Mammary epithelial cell (primary cell): Measurements from ENCODE around the gene RNF157.

Source experiments
- EZH2 ChIP-seq: IDR thresholded peaks from 2 replicates; pipeline ENCODE4 v1.6.1; 2012; ENCODE audit warnings: low read length, inconsistent platforms, borderline replicate concordance
- TF ChIP-seq, protein P1 (sequence below), 2 donors: IDR thresholded peaks in 1 of 2; conservative IDR thresholded peaks in 1 of 2; 2 replicates each; pipeline ENCODE4 v1.5.1; 2011 to 2012; ENCODE audit warnings: inconsistent platforms in 2 of 2, low read length in 2 of 2, mild to moderate bottlenecking in 2 of 2, control low read depth in 1 of 2, low read depth in 1 of 2; ENCODE audit not compliant: insufficient read depth in 1 of 2; ENCODE audit errors: extremely low read depth in 1 of 2

DNA sequence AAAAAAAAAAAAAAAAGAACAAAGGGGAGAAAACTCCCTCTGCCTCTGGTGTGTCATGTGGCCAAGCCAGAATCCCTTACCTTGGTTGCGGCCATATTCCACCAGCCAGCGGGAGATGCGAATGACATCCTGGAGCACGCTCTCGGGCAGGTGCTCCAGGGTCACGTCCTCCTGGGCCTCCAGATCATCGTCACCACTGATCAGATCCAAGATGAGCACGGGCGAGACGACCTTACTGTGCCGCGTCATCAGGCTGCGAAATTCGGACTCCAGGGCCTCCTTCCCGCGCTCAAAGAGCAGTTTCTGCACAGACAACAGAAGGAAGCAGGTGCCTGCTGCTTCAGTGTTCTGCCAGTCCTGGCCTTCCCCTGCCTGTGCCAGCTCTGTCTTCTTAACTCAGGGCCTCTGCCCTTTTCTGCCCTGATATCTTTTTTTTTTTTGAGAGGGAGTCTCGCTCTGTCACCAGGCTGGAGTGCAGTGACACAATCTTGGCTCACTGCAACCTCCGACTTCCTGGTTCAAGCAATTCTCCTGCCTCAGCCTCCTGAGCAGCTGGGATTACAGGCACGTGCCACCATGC lies 142.5 kb downstream of the RNF157 start:
- TF ChIP-seq EZH2: no peak
- TF ChIP-seq, protein P1, sequence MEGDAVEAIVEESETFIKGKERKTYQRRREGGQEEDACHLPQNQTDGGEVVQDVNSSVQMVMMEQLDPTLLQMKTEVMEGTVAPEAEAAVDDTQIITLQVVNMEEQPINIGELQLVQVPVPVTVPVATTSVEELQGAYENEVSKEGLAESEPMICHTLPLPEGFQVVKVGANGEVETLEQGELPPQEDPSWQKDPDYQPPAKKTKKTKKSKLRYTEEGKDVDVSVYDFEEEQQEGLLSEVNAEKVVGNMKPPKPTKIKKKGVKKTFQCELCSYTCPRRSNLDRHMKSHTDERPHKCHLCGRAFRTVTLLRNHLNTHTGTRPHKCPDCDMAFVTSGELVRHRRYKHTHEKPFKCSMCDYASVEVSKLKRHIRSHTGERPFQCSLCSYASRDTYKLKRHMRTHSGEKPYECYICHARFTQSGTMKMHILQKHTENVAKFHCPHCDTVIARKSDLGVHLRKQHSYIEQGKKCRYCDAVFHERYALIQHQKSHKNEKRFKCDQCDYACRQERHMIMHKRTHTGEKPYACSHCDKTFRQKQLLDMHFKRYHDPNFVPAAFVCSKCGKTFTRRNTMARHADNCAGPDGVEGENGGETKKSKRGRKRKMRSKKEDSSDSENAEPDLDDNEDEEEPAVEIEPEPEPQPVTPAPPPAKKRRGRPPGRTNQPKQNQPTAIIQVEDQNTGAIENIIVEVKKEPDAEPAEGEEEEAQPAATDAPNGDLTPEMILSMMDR (conservative IDR thresholded peaks at IDR 0.05 in 1 of 2, IDR thresholded peaks at IDR 0.05 in 1 of 2; ENCODE audit: extremely low read depth in 1 of 2, insufficient read depth in 1 of 2, low read depth in 1 of 2, low read length in 2 of 2): no peak
